HG03439 (cell line): ENCODE results near the gene CBFA2T3.

Experiments
- ATAC-seq: cut with Tn5 transposase; IDR thresholded peaks from one replicate; pipeline ENCODE4 v1.9.1; 2021; ENCODE audit warnings: mild to moderate bottlenecking, moderate library complexity; ENCODE audit not compliant: unreplicated experiment

The CBFA2T3 gene

DNA sequence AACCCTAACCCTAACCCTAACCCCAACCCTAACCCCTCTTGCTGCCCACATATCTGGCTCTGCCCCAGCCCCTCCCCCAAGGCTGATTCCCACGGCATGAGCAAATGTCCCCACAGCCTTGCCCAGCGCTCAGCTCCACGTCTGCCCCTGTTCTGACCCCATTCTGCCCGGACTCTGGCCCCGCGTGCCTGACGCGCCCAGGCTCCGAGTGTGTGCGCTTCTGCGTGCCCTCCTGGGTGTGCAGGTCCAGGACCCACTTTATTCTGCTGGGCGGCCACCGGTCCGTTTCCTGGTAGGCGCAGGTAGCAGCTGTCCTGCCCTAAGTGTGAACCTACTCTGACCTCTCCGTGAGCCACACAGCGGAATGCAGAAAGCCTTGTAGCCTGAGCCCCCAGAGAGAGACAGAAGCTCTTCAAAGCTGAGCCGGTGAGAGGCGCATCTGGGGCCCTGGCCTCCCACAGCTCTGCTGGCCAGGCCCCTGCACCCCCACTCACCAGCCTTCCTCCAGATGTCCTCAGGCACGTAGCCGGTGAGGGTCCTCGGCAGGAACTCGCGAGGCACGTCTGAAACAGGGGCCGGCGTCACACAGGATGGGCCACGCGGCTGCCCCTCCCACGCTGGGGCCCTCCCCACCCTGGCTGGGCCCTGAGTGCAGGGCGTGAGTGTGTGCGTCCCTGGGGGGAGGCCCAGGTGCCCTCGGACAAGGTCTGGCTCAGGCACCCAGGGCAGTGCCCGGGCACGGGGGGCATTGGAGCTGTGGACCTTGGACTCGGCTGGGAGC, 96.6 kb downstream of the CBFA2T3 start:
- ATAC-seq: no peak

DNA sequence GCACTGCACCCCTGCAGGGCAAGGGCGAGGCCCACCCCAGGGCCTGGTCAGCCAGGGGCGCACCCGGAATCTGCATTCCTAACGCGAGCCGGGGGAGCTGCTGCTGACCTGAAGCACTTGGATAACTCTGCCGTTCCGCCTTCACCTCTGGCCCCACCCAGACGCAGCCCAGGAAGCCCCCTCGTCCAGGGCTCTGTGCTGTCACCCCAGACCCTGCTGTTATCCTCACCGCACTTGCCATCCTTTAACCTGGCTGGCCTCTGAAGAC, 97.3 kb downstream of the CBFA2T3 start:
- ATAC-seq: no peak

DNA sequence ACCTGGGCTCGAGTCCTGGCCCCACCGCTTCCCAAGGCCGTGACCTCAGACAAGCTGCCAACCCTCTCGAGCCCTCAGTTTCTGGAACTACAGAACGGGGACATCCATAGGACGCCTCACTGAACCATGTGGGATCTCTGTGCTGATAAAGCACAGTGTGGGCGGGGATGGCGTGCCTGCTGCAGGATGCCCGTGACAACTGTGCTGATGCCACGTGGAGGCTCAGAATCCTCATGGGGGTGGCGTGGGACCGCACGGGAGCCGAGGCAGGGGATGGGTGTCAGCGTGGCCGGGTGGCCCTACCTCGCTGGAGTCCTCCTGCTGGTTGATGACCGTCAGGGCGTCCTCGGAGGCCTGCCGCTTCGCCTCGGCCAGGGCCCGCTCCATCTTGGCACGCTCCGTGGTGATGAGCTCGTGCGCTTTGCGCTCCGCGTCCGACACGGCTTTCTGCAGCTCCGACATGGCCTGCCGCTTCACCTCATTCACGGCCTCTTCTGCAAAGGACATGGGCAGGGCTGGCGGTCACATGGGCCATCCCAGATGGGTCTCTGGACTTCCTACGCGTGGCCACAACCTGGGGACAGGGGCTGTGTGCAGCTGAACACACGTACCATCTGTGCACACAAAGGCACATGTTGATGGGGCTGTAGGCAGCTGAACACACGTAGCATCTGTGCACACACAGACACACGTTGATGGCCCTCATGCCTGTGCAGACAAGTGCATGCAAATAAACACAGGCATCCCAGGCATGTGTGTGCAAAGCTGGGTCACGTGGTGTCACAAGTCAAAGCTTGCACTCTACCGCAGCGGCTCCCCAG, 97.8 kb downstream of the CBFA2T3 start:
- ATAC-seq: no peak

DNA sequence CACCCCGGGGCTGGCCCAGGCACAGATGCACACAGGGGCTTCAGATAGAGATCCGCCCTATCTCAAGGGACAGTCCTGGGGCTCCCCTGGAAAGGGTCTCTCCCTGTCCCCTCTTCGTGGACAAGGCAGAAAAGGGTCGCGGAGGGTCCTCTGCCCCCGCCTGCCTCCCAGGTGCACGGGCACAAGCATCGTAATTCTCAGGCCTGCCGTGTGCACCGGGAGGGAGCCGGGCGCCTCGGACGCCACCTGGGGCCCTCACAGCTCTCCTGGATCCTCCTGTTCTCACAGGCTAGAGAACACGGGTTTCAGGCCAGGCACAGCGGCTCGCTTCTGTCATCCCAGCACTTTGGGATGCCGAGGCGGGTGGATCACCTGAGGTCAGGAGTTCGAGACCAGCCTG, 98.7 kb downstream of the CBFA2T3 start:
- no peak for ATAC-seq

DNA sequence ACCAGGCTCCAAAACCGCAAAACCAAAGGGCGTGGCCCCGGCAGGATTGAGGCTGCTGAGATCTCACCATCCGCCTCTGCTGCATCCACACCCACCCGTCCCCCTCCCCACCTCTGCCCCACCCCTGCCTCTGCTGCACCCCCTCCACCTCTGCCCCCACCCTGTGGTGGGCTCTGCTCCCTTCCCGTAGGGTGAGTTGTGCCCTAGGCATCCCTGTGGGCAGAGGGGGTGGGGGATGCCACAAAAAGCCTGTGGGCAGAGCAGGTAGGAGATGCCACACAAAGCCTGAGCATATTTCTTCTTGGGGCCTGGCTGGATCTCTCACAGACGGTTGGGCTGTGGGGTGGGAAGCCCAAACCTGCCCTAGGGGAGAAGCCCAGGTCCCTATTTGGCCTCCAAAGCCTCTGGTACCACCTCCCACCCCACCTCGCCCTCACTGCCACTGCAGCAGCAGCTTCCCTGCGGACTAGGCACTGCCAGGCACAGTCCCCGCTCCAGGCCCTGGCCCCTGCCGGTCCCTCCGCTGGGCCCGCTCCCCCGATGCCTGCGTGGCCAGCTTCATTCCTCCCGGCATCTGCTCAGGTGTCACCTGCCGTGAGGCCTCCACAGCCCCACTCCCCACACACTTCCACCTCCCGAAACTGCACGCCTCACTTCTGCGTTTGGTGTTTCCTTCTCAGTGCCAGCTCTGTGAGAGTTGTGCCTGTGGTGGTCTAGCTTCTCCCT, 99.3 kb downstream of the CBFA2T3 start:
- no peak for ATAC-seq

DNA sequence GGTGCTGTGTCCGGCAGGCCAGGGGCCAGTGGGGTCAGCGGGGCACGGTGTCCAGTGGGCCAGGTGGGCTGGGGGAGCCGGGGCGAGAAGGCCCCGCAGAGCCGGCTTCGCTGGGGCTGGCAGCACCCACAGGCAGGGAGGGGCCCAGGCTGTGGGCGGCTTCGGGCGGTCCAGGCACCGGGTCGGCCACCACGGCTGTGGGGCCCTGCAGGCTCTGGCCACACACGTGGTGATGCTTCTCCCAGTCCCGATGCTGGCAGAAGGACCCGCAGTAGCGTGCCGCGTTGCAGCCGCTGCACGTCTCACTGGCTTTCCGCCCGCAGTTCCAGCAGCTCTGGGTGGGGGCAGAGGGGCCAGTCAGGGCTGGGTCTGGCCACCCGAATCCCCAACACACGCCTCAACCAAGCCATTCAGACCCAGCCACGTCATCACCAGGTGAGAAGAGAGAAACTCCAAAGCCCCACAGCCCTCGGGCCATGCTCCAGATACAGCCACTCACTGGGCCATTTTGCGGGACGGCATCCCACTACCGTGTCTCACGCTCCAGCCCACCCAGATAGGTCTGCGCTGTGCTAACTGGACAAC, 100.0 kb downstream of the CBFA2T3 start:
- no peak for ATAC-seq

DNA sequence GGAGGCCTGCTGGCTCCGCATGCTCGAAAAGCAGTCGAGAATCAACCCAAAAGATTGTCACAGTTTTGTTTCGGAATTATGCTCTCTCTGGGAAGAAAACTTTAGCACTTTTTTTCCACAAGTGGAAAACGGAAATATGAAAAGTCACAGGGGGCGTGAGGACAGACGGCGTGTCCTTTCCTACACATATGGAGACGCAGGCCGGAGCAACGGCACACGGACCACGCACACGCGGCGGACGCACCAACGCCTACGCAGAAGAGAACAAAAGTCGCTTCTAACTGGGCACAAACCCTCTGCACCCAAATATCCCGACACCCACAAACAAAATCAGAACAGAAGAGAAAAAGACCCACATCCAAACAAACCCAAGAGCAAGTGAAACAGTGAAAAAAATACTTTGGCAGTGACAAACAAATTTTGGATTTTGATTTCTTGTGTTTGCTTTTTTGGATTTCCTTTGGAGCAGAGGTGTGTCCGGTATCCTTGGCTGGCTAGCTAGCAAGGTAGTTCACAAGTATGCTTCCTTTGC, 101.2 kb downstream of the CBFA2T3 start:
- ATAC-seq: no peak

DNA sequence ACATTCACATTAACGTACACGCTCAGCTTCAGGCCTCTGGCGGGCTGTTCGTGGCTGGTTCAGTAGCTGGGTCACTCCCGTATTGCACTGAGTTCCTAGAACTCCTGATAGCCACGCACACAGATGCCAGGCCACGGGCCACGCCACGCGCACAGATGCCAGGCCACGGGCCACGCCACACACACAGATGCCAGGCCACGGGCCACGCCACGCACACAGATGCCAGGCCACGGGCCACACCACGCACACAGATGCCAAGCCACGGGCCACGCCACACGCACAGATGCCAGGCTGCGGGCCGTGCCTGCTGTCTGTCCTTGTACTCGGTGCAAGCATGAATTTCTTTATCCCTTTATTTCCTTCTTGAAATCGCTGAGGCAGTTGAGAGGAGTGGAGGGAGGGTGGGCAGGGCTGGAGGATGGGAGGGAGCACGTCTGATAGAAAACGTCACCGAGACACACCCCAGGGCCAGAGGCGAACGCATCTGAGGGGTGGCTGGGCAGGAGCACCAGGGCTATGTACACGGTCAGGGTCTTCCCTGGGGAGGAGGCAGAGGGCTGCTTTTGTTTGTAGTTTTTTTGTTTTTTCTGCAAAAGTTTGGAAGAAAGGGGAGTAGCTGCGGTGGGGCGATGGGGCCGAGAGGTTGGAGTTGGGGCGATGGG, 101.9 kb downstream of the CBFA2T3 start:
- no peak for ATAC-seq

DNA sequence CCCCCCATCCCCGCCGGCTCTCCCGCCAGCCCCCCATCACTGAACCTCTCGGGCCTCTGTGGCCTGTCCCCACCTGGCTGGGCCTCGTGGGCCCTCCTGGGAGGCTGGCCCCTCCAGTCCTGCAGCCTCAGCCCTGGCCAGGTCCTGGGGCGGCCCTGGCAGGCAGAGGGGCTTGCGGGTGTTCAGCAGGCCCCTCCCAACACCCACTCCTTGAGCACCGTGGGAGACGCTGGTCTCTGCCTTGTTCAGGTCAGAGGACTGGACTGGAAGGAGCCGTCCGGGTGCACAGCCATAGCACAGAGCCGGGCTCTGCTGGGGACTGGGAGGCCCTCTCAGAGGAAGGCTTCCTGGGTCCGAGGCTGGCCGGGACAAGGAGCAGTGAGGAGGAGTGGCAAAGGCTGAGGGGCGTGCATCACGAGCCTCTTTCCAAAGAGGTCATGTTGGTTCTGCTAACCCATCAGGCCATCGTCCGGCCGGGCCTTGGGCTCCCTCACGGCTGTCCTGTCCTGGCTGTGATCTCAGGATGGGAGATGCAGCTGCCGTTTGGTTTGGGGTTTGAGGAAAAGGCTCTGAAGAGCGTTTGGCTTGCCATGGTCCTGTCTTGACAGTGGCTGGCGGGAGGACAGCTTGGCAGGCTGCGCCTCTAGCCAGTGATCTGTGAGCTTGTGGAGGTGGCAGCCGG, 104.2 kb downstream of the CBFA2T3 start:
- ATAC-seq: no peak

DNA sequence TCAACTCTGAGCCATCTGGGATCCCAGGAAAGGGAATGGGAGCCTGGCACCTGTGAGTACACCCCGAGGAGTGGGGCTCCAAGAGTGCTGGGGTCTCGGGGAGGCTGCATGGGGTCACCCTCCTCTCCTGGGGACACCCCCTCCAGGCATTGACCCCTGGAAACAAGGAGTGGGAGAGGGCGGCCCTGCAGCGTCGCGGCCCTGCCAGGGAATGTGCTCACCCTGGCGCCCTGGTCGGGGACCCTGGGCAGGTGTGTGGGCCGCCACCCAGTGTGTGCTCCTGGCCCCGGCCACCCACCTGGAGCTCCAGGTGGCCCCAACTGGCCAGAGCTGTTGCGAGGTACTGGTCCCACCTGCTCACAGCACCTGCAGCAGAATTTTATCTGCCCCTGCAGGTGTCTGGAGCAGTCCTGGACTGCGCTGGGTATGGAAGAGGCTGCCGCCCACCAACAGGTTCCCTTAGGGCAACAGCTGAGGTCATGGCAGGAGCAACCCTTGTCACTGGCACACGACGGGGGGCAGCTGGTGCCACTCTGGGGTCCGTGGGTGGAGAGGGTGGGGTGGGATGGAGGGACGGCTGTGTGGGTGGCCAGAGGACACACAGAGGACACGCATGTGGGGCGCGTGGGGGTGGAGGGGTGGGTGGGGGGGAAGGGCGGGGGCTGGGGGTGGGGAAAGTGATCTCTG, 105.1 kb downstream of the CBFA2T3 start:
- ATAC-seq: no peak

DNA sequence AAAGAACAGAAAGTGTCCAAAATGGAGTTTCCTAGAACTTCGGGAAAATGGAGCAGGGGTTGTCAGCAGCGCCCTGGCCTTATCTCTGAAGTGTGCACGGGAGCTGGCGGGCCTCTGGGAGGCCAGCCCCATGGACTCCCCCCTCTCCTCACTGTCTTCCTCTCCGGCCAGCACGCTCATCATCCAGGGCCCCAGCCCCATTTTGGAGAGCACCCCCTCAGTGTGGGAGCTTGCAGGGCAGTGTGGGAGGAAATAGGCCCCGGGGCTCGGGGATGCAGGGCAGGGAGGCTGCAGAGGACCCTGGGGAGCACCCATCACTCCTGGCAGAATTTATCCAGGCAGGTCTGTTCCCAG, 105.7 kb downstream of the CBFA2T3 start:
- ATAC-seq: no peak

DNA sequence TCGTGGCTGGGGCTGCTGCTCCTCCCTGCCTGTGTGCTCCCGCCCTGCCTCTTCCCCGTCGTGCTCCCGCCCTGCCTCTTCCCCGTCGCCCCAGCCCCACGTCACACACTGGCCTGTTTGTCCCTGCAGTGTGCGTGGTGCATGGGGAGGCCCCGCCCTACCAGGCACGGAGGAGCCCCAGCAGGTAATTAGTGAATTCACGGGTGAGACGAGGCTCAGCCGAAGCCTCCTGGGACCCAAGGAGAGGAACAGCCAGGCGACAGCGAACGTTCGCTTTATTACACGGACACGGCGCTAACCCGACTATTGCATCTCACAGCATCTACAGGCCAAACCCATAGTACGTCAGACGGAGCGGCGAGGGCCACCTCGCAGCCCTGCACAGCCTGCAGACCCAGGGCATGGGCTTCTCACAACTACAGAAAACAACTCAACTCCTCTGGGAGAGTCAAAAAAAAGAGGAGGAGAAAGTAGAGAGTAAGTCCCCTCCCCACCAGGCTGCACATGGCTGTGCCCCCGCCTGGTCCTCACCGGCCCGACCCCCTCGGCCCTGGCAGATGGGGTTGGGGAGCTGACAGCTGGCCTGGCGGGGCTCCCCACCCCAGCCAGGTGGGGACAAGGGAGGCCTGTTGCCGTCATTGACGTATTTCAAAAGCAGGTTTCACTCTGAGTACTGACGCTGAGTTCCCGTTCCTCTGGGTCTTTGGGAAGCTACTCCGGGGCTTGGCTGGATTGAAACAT, 106.2 kb downstream of the CBFA2T3 start:
- ATAC-seq: no peak

DNA sequence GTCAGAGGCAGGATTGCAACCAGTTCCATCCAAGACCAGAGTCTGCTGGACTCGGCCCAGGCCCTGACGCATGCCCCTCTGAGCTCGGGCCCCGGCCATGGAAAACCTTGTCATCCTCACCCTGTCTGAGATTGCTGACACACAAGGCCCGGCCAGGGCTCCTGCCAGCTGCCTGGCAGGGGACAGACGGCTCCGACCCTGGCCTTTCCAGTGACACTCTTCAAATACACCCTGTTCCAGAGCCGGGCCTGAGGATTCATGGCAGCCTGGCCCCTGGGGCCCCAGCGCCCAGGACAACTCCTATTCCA, 107.4 kb downstream of the CBFA2T3 start:
- no peak for ATAC-seq

DNA sequence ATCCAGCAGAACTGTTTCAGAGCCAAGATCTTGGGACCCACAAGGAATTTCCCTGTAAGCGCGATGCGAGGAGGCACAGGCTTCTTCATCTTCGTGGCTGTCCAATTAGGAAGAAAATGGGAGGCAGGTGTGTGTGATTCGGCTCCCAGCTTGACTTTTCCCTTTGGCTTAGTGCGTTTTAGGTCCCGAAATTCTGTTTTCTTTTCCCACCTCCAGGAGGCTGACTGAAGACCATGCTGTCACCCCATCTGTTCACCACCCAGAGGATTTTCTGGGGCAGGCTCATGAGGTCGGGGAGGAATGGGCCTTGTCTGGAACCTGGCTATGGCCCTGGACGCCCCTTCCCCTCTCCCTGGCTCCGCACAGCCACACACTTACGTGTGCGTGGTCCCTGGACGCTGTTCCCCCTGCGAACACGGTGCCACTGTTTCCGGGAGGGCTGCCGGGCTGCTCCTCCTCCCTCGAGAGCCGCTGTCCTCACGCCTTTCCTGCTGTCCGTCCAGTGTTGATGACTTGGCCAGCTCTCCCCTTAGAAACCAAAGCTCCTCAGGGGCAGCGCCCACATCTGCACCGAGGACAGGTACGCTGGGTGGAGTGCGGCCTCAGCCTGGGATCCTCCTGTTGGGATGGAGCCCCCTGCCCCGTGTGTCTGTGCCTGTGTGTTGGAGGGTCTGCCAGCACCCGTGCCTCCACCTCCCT, 107.9 kb downstream of the CBFA2T3 start:
- ATAC-seq: no peak

DNA sequence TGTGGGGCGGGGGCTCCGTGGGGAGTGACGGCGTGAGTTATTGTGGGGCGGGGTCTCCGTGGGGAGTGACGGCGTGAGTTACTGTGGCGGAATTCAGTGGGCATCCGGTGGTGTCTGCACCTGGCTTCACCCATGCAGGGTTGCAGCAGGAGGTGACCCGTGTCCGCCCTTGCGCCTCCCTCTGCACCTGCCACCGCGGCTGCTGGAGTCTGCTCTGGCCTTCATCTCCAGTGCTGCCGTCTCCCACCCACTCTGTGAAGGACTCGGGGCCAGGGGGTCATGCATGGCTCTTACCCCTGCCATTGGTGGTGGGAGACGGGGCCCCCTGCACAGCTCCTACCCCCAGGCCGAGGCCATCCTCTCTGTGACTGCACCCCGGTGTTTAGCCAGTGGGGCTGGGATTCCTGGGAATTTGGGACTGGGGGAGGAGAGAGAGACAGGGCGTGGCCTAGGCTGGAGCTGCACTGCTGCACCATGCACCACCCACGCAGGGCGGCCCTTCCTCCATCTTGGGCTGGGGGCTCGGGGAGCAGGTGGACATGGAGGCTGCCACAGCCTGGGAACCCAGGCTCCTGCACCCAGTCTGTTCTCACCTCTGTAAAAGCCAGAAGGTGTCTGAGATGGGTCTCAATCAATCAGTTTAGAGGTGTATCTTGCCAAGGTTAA, 109.3 kb downstream of the CBFA2T3 start:
- no peak for ATAC-seq

DNA sequence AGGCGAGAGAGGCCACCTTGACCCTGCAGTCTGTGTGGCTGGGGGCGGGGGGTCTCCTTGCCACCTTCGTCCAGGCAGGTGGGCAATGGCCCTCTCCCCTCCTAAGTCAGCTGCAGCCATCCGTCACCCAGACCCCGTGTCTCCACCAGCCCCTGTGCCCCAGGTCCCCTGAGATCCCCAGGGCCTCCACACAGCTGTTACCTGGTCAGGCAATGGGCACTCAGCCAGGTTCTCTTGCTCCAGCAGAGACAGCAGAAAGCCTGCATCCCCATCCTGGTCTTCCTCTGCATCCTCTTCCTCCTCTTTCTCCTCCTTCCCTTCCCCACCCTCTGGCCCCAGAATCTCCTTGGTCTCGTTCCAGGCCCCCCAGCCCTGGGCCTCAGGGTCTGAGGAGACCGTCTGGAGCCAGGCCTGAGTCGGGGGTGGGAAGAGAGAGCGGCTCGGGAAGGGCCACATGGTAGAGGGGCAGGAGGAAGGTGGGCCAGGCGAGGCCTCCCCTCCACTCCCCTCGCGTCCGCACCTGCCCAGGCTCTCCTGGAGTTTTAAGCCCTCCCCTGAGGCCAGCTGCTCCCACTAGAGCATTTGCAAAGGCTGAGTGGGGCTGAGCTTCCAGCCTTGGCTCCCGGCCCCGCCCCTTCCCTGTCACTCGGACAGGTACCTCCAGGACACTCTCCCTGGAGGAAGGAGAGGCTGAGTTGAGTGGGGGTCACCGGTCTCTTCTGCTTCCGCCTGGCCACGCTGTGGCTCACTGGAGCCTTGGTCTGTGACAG, 110.7 kb downstream of the CBFA2T3 start, which contains the start of gene PABPN1L:
Gene PABPN1L, minus strand, starts transcription at position 510 of the 770 bp plus-strand sequence. Its CDS starts 54 bp downstream, at position 456.
- no peak for ATAC-seq

DNA sequence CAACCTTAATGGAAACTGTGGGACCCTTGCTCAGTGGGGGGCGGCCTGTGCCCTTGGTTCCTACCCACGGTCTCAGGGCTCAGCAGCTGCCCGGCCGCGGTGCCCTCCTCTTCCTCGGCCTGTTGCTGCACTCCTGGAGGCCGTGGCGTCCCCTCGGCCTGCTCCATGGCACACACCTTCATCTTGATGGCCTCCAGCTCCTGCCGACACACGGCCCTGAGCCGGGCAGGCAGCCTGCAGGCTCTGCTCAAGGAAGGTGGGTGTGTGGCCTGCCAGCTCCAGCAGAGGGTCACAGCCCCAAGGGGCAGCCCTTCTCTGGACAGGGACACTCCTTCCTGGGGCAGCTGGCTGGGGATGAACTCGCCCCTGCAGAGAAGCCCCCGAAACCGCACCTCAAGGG, 111.3 kb downstream of the CBFA2T3 start:
- no peak for ATAC-seq
